ENCODE results near the gene PTGER4. TPM values are rescaled to one million over a fixed set of nuclear protein-coding genes. Genes with fewer than 3 reads are reported as not detected.

The PTGER4 gene
- total and polyA plus RNA-seq, 9 donors = 0.66 to 8.8 (median 2.8) TPM

GRCh38 chr5:40677456-40677855 is 2.3 kb upstream of the PTGER4 start:
- Histone ChIP-seq H3K27me3 (no peaks in the 10 kb centered on the region), H3K36me3 (no peaks in the 10 kb centered on the region), H3K27ac (no peak overlapping the region), H3K4me1 (ENCODE audit: insufficient read depth) (peaks cover 9% of the 10 kb centered on the region), H3K4me3 (no peak overlapping the region), H3K9me3 (no peaks in the 10 kb centered on the region)
- DNase-seq = no peak
- 73 to 80% (median 74%) methylated on average over 2 of the region's 2 CpGs for WGBS, 3 donors
- intact Hi-C loops (cut with DNase I) = loop anchor here in 1 of 4 donors (10.0 kb wide), 1 partner anchor 963 kb away; no protein-coding TSS in a partner anchor
- TF ChIP-seq CTCF (IDR thresholded peaks at IDR 0.05) (no peak), POLR2A (IDR thresholded peaks at IDR 0.05) (no peak)

GRCh38 chr5:40678026-40678425 is 1.7 kb upstream of the PTGER4 start:
- H3K27me3 ChIP-seq = no peaks in the 10 kb centered on the region
- TF ChIP-seq EP300 (IDR thresholded peaks at IDR 0.05) (no peak), CTCF (IDR thresholded peaks at IDR 0.05) (no peak), POLR2A (IDR thresholded peaks at IDR 0.05) (no peak)
- H3K4me3 ChIP-seq = no peak overlapping the region
- peaks cover 9% of the 10 kb centered on the region for H3K4me1 ChIP-seq (ENCODE audit: insufficient read depth)
- DNase-seq = no peak
- no peaks in the 10 kb centered on the region for H3K36me3 ChIP-seq
- H3K9me3 ChIP-seq = no peaks in the 10 kb centered on the region
- 69 to 73% (median 72%) methylated on average over 2 of the region's 2 CpGs for WGBS, 3 donors
- intact Hi-C loops (cut with DNase I) = loop anchor here in 1 of 4 donors (10.0 kb wide), 1 partner anchor 963 kb away; no protein-coding TSS in a partner anchor
- H3K27ac ChIP-seq = no peak overlapping the region

DNA sequence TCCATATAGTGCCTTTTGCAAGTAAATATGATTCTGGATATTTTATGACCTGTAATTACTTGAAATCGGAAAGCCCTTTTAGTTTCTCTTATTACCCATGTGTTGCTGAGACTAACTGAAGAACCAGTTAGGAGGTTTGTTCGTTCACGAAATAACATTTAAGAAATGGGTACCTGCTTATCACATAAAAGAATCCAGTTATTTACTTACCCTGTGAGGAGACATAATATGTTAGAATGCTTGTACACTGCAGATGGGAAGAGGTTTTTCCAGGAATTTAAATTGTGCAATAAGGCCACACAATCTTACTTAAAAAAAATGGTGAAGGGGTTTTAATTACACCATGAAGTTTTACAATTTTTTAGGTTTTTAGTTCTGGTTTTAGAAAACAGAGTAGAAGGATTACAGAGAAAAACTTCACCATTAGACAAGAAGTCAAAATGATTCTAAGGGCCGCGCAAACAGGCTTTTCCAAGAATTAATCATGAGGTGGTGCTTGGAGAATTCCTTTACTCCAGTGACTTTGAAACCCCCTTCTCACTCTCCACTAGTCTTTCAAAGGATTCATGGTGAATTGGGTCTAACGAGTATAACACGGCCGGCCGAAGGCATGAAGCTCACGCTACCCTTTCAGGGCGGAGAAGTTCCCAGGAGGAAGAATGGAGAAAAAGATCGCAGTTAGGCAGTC is 1.1 kb upstream of the PTGER4 start:
- intact Hi-C loops (cut with DNase I) = loop anchor here in 1 of 4 donors (10.0 kb wide), 1 partner anchor 964 kb away; no protein-coding TSS in a partner anchor
- peaks cover 9% of the 10 kb centered on the region for H3K4me1 ChIP-seq (ENCODE audit: insufficient read depth)
- no peak for TF ChIP-seq CTCF (IDR thresholded peaks at IDR 0.05)
- TF ChIP-seq EP300 (IDR thresholded peaks at IDR 0.05) = no peak
- no peak for TF ChIP-seq POLR2A (IDR thresholded peaks at IDR 0.05)
- 18 to 20% (median 20%) methylated on average over 12 of the region's 12 CpGs for WGBS, 3 donors
- H3K4me3 ChIP-seq = peak overlapping the region; percentile 63
- no peaks in the 10 kb centered on the region for H3K36me3 ChIP-seq
- H3K27me3 ChIP-seq = no peaks in the 10 kb centered on the region
- DNase-seq = no peak
- no peak overlapping the region for H3K27ac ChIP-seq
- H3K9me3 ChIP-seq = no peaks in the 10 kb centered on the region

GRCh38 chr5:40679148-40679912 is 385 bp upstream of the PTGER4 start:
- WGBS, 3 donors = 0 to 1% (median 1%) methylated on average over 20 to 60 of the region's 60 CpGs
- H3K4me1 ChIP-seq (ENCODE audit: insufficient read depth) = peaks cover 9% of the 10 kb centered on the region

More at GRCh38 chr5:40679148-40679912, 385 bp upstream of the PTGER4 start:
- H3K27ac ChIP-seq = peak overlapping the region in 1 of 2 donors; percentile 22
- H3K27me3 ChIP-seq = no peaks in the 10 kb centered on the region
- intact Hi-C loops (cut with DNase I) = loop anchor here in 1 of 4 donors (10.0 kb wide), 1 partner anchor 965 kb away; no protein-coding TSS in a partner anchor
- H3K4me3 ChIP-seq = peak overlapping the region; percentile 63
- peak; percentile 66 to 84 (median 80) for DNase-seq
- TF ChIP-seq POLR2A (IDR thresholded peaks at IDR 0.05) = no peak
- TF ChIP-seq CTCF (IDR thresholded peaks at IDR 0.05) = no peak
- no peak for TF ChIP-seq EP300 (IDR thresholded peaks at IDR 0.05)
- H3K9me3 ChIP-seq = no peaks in the 10 kb centered on the region
- H3K36me3 ChIP-seq = no peaks in the 10 kb centered on the region
